OCI-LY7 (cell line): ENCODE measurements around the gene USP30. TPM values are rescaled to one million over a fixed set of nuclear protein-coding genes. Genes with fewer than 3 reads are reported as not detected.
A peak's percentile ranks its signal among the peaks of the same experiment; 100 is the strongest.

Experiments used
- BruUV-seq: library from RNA; stranded (reverse); fragments of 400-500 nt; replicated peaks from 2 replicates; lab custom pipeline; 2021; lab: Mats Ljungman, UMichigan
- CTCF ChIA-PET: fragments of 300-600 bp; sonication (Branson Sonifier 250); formaldehyde crosslinking; loops from one replicate; lab custom pipeline; 2022; ENCODE audit warnings: antibody characterized with exemption; ENCODE audit not compliant: unreplicated experiment; lab: Charles Lee
- POLR2A ChIA-PET: fragments of 300-600 bp; sonication (Branson Sonifier 250); formaldehyde crosslinking; loops from one replicate; lab custom pipeline; 2022; ENCODE audit warnings: antibody characterized with exemption; lab: Charles Lee
- DNase-seq: peaks from one replicate; pipeline ENCODE4 v3.0.0-alpha.2; 2015; ENCODE audit warnings: low spot score
- H2AFZ ChIP-seq: fragments of 200-600 bp; sonication (generic), shearing (Covaris generic); 2 replicates; pipeline ENCODE4 v1.6.1; 2014; ENCODE audit warnings: mild to moderate bottlenecking, antibody characterized with exemption, low read length, moderate library complexity
- H3K27ac ChIP-seq: fragments of 200-600 bp; sonication (generic); 2 replicates; pipeline ENCODE4 v1.5.1; 2014; ENCODE audit warnings: mixed run types, low read depth, mild to moderate bottlenecking, moderate library complexity, low read length, inconsistent platforms; ENCODE audit not compliant: poor library complexity, severe bottlenecking
- H3K36me3 ChIP-seq: fragments of 200-600 bp; sonication (generic); 2 replicates; pipeline ENCODE4 v1.6.1; 2014; ENCODE audit warnings: mild to moderate bottlenecking, antibody characterized with exemption, low read length, moderate library complexity, mixed read lengths; ENCODE audit not compliant: insufficient read depth
- H3K4me1 ChIP-seq: fragments of 200-600 bp; sonication (generic); 2 replicates; pipeline ENCODE4 v1.5.1; 2014; ENCODE audit warnings: mild to moderate bottlenecking, low read length; ENCODE audit not compliant: insufficient read depth, poor library complexity, severe bottlenecking
- H3K4me2 ChIP-seq: fragments of 200-600 bp; sonication (generic); 2 replicates; pipeline ENCODE4 v1.6.1; 2014; ENCODE audit warnings: mild to moderate bottlenecking, low read length
- H3K4me3 ChIP-seq: fragments of 200-600 bp; sonication (generic); 2 replicates; pipeline ENCODE4 v1.5.1; 2014; ENCODE audit warnings: mild to moderate bottlenecking, low read depth, low read length; ENCODE audit not compliant: poor library complexity, severe bottlenecking
- H3K79me2 ChIP-seq: fragments of 200-600 bp; sonication (generic); 2 replicates; pipeline ENCODE4 v1.6.1; 2016; ENCODE audit warnings: low read depth, mild to moderate bottlenecking, low read length, moderate library complexity, mixed read lengths; ENCODE audit not compliant: insufficient read depth
- H3K9me2 ChIP-seq: fragments of 200-600 bp; sonication (generic); 2 replicates; pipeline ENCODE4 v1.6.1; 2016; ENCODE audit warnings: mild to moderate bottlenecking, low read length, mixed read lengths; ENCODE audit not compliant: insufficient read depth
- H3K9me3 ChIP-seq: fragments of 200-600 bp; sonication (generic); 2 replicates; pipeline ENCODE4 v1.6.1; 2014; ENCODE audit warnings: mild to moderate bottlenecking, mixed run types, low read length, mixed read lengths
- H4K20me1 ChIP-seq: fragments of 200-600 bp; sonication (generic); 2 replicates; pipeline ENCODE4 v1.6.1; 2014; ENCODE audit warnings: mild to moderate bottlenecking, antibody characterized with exemption, low read length, moderate library complexity, mixed read lengths; ENCODE audit not compliant: insufficient read depth
- EZH2phosphoT487 ChIP-seq: fragments of 200-600 bp; sonication (generic); IDR thresholded peaks from 2 replicates; pipeline ENCODE4 v1.6.1; 2018; ENCODE audit warnings: low read depth, borderline replicate concordance, mild to moderate bottlenecking, mixed run types, antibody characterized with exemption, low read length, moderate library complexity, mixed read lengths
- intact Hi-C: fragments of 100-400 bp; cut with micrococcal nuclease; formaldehyde crosslinking; loops from one replicate; pipeline ENCODE4 v1.10.0; 2022; ENCODE audit not compliant: unreplicated experiment
- total RNA-seq, 2 experiments: library from RNA; depleted of rRNA in 1 of 2; stranded (reverse); fragments of >200 nt in 1 of 2; shearing (Covaris generic) in 1 of 2; gene quantifications; 2 replicates each; pipeline ENCODE4 v1.2.3, GENCODE V29; 2014 to 2022
- TF ChIP-seq, protein P1 (sequence below): fragments of 200-600 bp; sonication (generic); conservative IDR thresholded peaks from 2 replicates; pipeline ENCODE4 v1.5.1; 2014; ENCODE audit warnings: mild to moderate bottlenecking, antibody characterized with exemption, low read length, moderate library complexity, mixed read lengths

Gene USP30
- total RNA-seq, 2 experiments from 2014 or later: 15.7 to 36.2 TPM

DNA sequence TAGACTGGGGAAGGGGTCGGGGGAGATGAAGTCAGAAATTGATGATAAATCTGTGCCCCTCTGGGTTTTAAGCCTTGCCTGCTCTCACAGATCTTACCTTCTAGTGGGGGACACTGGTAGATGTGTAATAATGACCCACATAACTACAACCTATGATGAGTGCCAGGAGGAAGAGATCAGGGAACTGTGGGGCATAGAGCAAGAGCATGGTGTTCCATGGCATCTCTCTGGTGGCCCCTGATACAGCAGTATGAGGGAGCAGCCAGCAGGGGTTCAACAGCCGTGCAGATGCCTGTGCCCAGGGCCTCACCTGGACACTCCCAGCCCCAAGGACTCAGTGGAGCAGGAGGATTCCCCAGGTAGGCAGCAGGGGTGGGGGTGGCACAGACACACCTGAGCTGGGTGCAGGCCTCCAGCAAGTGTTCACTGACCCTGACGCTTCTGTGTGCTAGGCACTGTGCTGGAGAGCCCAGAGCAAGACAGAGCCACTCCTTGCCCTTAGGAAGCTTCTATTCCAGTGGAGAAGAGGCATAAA is 69.0 kb downstream of the USP30 start:
- intact Hi-C loops: no loop called here
- ChIA-PET POLR2A (no interaction called here), CTCF (no interaction called here)
- Histone ChIP-seq H3K4me3 (no peak overlapping the region), H3K4me1 (peaks cover 55% of the 10 kb centered on the region), H3K9me2 (no peaks in the 10 kb centered on the region), H3K27ac (no peak overlapping the region), H3K4me2 (no peak overlapping the region), H2AFZ (no peak overlapping the region), H4K20me1 (no peaks in the 10 kb centered on the region), H3K36me3 (no peaks in the 10 kb centered on the region), H3K79me2 (no peaks in the 10 kb centered on the region), H3K9me3 (no peaks in the 10 kb centered on the region)
- no peak for DNase-seq
- TF ChIP-seq, protein P1, sequence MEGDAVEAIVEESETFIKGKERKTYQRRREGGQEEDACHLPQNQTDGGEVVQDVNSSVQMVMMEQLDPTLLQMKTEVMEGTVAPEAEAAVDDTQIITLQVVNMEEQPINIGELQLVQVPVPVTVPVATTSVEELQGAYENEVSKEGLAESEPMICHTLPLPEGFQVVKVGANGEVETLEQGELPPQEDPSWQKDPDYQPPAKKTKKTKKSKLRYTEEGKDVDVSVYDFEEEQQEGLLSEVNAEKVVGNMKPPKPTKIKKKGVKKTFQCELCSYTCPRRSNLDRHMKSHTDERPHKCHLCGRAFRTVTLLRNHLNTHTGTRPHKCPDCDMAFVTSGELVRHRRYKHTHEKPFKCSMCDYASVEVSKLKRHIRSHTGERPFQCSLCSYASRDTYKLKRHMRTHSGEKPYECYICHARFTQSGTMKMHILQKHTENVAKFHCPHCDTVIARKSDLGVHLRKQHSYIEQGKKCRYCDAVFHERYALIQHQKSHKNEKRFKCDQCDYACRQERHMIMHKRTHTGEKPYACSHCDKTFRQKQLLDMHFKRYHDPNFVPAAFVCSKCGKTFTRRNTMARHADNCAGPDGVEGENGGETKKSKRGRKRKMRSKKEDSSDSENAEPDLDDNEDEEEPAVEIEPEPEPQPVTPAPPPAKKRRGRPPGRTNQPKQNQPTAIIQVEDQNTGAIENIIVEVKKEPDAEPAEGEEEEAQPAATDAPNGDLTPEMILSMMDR: no peak
- TF ChIP-seq EZH2phosphoT487: no peak
- BruUV-seq: no TSS peak

DNA sequence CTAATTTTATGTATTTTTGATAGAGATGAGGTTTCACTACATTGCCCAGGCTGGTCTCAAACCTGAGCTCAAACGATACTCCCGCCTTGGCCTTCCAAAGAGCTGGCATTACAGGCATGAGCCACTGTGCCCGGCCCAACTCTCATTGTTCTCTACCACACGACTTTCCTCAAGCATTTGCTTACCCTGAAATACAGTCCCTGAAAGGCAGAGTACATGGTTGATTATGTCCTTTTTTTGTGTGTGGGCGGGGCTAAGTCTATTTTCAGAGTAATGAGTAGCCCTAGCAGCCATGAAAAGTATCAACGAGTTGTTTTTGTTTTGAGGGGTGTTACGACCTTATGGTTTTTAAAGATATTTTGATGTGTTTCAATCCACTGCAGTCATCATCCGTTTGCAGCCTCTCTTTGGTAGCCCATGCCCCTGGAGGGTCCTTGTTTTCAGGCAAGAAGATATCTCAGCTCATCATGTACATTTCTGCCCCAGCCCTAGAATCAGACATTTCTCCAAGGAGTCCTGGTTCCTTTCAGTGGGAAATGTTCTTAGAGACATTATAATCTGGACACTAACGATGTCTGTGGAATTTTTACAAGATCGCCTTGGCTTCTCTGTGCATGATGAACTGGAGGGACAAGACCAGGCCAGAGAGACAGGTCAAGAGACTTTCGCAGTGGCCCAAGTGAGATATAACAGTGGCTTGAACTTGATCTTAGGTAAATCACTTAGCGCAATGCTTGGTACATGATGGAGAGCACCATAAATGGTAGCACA is 72.7 kb downstream of the USP30 start:
- Histone ChIP-seq H3K4me1 (peaks cover 65% of the 10 kb centered on the region), H3K79me2 (no peaks in the 10 kb centered on the region), H3K4me2 (peak overlapping the region; percentile 54), H3K4me3 (no peak overlapping the region), H4K20me1 (no peaks in the 10 kb centered on the region), H3K9me2 (no peaks in the 10 kb centered on the region), H3K36me3 (no peaks in the 10 kb centered on the region), H3K9me3 (no peaks in the 10 kb centered on the region), H2AFZ (no peak overlapping the region; the same call in 1 of the 2 replicates), H3K27ac (no peak overlapping the region)
- no TSS peak for BruUV-seq
- intact Hi-C loops: no loop called here
- ChIA-PET CTCF (no interaction called here), POLR2A (interaction anchor here (0.9 to 1.4 kb wide), 4 partner anchors 11 to 26 kb away, joined by 3 to 6 read pairs (median 4); no protein-coding TSS in a partner anchor)
- no peak for DNase-seq
- TF ChIP-seq, protein P1: no peak
- TF ChIP-seq EZH2phosphoT487: no peak

GRCh38 chr12:109125791-109126190 is 73.4 kb downstream of the USP30 start:
- H3K4me3 ChIP-seq: no peak overlapping the region
- DNase-seq: no peak
- ChIA-PET CTCF (no interaction called here), POLR2A (interaction anchor here (0.8 to 1.4 kb wide), 4 partner anchors 10 to 21 kb away, joined by 3 to 6 read pairs (median 4); partner anchors contain the start of gene ACACB)
- no peaks in the 10 kb centered on the region for H3K9me3 ChIP-seq
- H3K9me2 ChIP-seq: no peaks in the 10 kb centered on the region
- no peak for TF ChIP-seq EZH2phosphoT487
- TF ChIP-seq, protein P1: no peak
- H3K36me3 ChIP-seq: no peaks in the 10 kb centered on the region
- 0 out of 2 replicates have a peak overlapping the region, but pooled peaks have one; percentile 1 for H3K4me2 ChIP-seq
- no peaks in the 10 kb centered on the region for H4K20me1 ChIP-seq
- H3K27ac ChIP-seq: no peak overlapping the region
- no peaks in the 10 kb centered on the region for H3K79me2 ChIP-seq
- no TSS peak for BruUV-seq
- no peak overlapping the region for H2AFZ ChIP-seq
- intact Hi-C loops: no loop called here
- H3K4me1 ChIP-seq: peaks cover 65% of the 10 kb centered on the region
